SU-DHL-6 (cell line): ENCODE results near the gene ZFHX3.

Experiments used
- H2AFZ ChIP-seq: fragments of 200-600 bp; sonication (generic); 2 replicates; pipeline ENCODE4 v1.6.1; 2014; ENCODE audit warnings: low read depth, mild to moderate bottlenecking, moderate library complexity, mixed read lengths, antibody characterized with exemption, low read length; ENCODE audit not compliant: severe bottlenecking
- H3F3A ChIP-seq: fragments of 200-600 bp; shearing (Covaris generic); 2 replicates; pipeline ENCODE4 v1.6.0; 2016; ENCODE audit warnings: antibody characterized with exemption, mild to moderate bottlenecking; ENCODE audit not compliant: insufficient read depth
- H3K27ac ChIP-seq: fragments of 200-600 bp; sonication (generic); 2 replicates; pipeline ENCODE4 v1.5.1; 2016; ENCODE audit warnings: low read depth, mild to moderate bottlenecking, low read length, moderate library complexity, mixed read lengths
- H3K27me3 ChIP-seq: fragments of 200-600 bp; sonication (generic), shearing (Covaris generic); 2 replicates; pipeline ENCODE4 v1.6.0; 2014; ENCODE audit warnings: mild to moderate bottlenecking, low read length
- H3K36me3 ChIP-seq: fragments of 200-600 bp; sonication (generic); 2 replicates; pipeline ENCODE4 v1.6.1; 2014; ENCODE audit warnings: mild to moderate bottlenecking, low read length, mixed read lengths
- H3K4me2 ChIP-seq: fragments of 300-600, 200-600 bp; shearing (Covaris generic), sonication (generic); 2 replicates; pipeline ENCODE4 v1.6.0; 2014; ENCODE audit warnings: low read length, low read depth, mild to moderate bottlenecking; ENCODE audit not compliant: poor library complexity, severe bottlenecking
- H3K4me3 ChIP-seq: fragments of 200-600 bp; sonication (generic); 2 replicates; pipeline ENCODE4 v1.5.1; 2014; ENCODE audit warnings: antibody characterized with exemption, low read length, mild to moderate bottlenecking, mixed read lengths; ENCODE audit not compliant: insufficient read depth, poor library complexity, severe bottlenecking
- H3K79me2 ChIP-seq: fragments of 200-600 bp; sonication (generic); 2 replicates; pipeline ENCODE4 v1.6.1; 2014; ENCODE audit warnings: mild to moderate bottlenecking, low read length, moderate library complexity; ENCODE audit not compliant: insufficient read depth
- H3K9ac ChIP-seq: fragments of 200-600 bp; sonication (generic); 2 replicates; pipeline ENCODE4 v1.7.0; 2014; ENCODE audit warnings: mild to moderate bottlenecking, low read length
- H3K9me2 ChIP-seq: fragments of 200-600 bp; sonication (generic); replicated peaks from 2 replicates; pipeline ENCODE4 v1.6.1; 2014; ENCODE audit warnings: low read length; ENCODE audit not compliant: insufficient read depth
- H3K9me3 ChIP-seq: fragments of 200-600 bp; sonication (generic); 2 replicates; pipeline ENCODE4 v1.6.1; 2014; ENCODE audit warnings: low read length, mixed read lengths; ENCODE audit not compliant: insufficient read depth
- H4K20me1 ChIP-seq: fragments of 200-600 bp; sonication (generic); 2 replicates; pipeline ENCODE4 v1.6.1; 2014; ENCODE audit warnings: low read depth, mild to moderate bottlenecking, antibody characterized with exemption, low read length, moderate library complexity, mixed read lengths
- CTCF ChIP-seq: fragments of 200-600 bp; sonication (generic); IDR thresholded peaks from one replicate; pipeline ENCODE4 v1.5.1; 2017; ENCODE audit warnings: antibody characterized with exemption, mild to moderate bottlenecking, low read length, moderate library complexity; ENCODE audit not compliant: insufficient read depth, poor library complexity, severe bottlenecking
- EZH2phosphoT487 ChIP-seq: fragments of 200-600 bp; sonication (generic), shearing (Covaris generic); conservative IDR thresholded peaks from 2 replicates; pipeline ENCODE4 v1.6.1; 2018; ENCODE audit warnings: mild to moderate bottlenecking, antibody characterized with exemption, low read length, moderate library complexity, mixed read lengths

Gene ZFHX3

GRCh38 chr16:73053364-73054124 lies 5.6 kb upstream of the ZFHX3 start:
- TF ChIP-seq CTCF: no peak
- no peak for TF ChIP-seq EZH2phosphoT487
- no peak overlapping the region for H3K4me3 ChIP-seq
- no peaks in the 10 kb centered on the region for H3K79me2 ChIP-seq
- peaks cover 7% of the 10 kb centered on the region; the same call in 1 of the 2 replicates for H3F3A ChIP-seq
- no peak overlapping the region for H3K4me2 ChIP-seq
- no peaks in the 10 kb centered on the region for H3K27me3 ChIP-seq
- H3K9me3 ChIP-seq: no peaks in the 10 kb centered on the region
- H3K27ac ChIP-seq: no peak overlapping the region
- H3K36me3 ChIP-seq: no peaks in the 10 kb centered on the region
- H4K20me1 ChIP-seq: peaks cover 14% of the 10 kb centered on the region
- H2AFZ ChIP-seq: no peak overlapping the region
- no peak overlapping the region for H3K9ac ChIP-seq
- no peaks in the 10 kb centered on the region for H3K9me2 ChIP-seq

GRCh38 chr16:73053038-73053363 lies 5.1 kb upstream of the ZFHX3 start:
- H2AFZ ChIP-seq: no peak overlapping the region
- H3K27ac ChIP-seq: no peak overlapping the region
- no peak overlapping the region for H3K4me2 ChIP-seq
- H3K9ac ChIP-seq: no peak overlapping the region
- H3K4me3 ChIP-seq: no peak overlapping the region
- no peaks in the 10 kb centered on the region for H3K36me3 ChIP-seq
- no peaks in the 10 kb centered on the region for H3K27me3 ChIP-seq
- H3K79me2 ChIP-seq: no peaks in the 10 kb centered on the region
- TF ChIP-seq CTCF: no peak
- no peak for TF ChIP-seq EZH2phosphoT487
- H3K9me3 ChIP-seq: no peaks in the 10 kb centered on the region
- peaks cover 15% of the 10 kb centered on the region for H4K20me1 ChIP-seq
- H3F3A ChIP-seq: peaks cover 7% of the 10 kb centered on the region; the same call in 1 of the 2 replicates
- no peaks in the 10 kb centered on the region for H3K9me2 ChIP-seq

DNA sequence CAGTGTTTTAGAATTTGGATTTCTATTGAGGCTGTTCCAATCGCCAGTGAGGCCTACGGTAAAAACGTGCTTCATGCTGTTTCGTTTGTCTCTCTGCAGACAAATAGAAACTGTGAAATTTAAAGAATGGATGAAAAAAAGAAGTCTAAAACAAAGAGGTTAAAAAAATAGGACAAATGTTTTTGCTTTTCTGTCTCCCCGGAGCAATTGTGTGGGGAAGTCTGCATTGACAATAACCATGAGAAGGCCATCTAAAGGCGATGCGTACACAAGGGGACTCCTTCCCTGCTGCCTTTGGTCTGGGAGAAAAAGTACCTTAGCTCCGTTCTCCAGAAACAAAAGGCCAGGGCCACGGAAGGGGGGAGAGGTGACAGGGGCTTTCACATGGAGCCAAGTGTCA lies 4.6 kb upstream of the ZFHX3 start:
- H3K79me2 ChIP-seq: no peaks in the 10 kb centered on the region
- no peak overlapping the region for H3K9ac ChIP-seq
- H2AFZ ChIP-seq: no peak overlapping the region
- H3K36me3 ChIP-seq: no peaks in the 10 kb centered on the region
- no peaks in the 10 kb centered on the region for H3K9me2 ChIP-seq
- no peak overlapping the region for H3K27ac ChIP-seq
- H3K4me3 ChIP-seq: no peak overlapping the region
- no peak overlapping the region for H3K4me2 ChIP-seq
- peaks cover 7% of the 10 kb centered on the region; the same call in 1 of the 2 replicates for H3F3A ChIP-seq
- no peaks in the 10 kb centered on the region for H3K27me3 ChIP-seq
- no peaks in the 10 kb centered on the region for H3K9me3 ChIP-seq
- no peak for TF ChIP-seq CTCF
- no peak for TF ChIP-seq EZH2phosphoT487
- peaks cover 15% of the 10 kb centered on the region for H4K20me1 ChIP-seq
